ENCODE results near the gene MAPKAPK2. TPM values are rescaled to one million over a fixed set of nuclear protein-coding genes. Genes with fewer than 3 reads are reported as not detected.

MAPKAPK2 gene
- total RNA-seq, 1 donor from 2014 or later, result 51.1 TPM

DNA sequence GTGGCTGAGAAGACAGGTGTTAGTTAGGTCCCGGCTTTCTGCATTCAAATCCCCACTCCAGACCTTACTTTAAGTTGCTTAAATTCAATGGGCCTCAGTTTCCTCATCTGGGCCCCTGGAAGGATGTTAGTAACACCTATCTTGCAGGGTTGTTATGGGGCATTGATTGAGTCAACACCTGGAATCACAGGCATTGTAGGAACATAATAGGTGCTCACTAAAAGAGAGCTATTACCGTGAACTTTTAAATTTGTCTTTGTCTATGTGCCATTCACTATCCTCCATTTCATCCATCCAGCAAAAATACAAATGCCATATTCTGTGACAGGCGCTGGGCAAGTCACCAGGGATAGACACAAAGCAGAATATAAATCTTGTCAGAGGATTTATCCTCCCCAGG, 10.5 kb upstream of the MAPKAPK2 start:
- no peak for DNase-seq (ENCODE audit: extremely low spot score in 2 of 2)
- no peaks in the 10 kb centered on the region for H3K36me3 ChIP-seq
- no peaks in the 10 kb centered on the region for H3K9me3 ChIP-seq
- H3K4me3 ChIP-seq, result no peak overlapping the region
- peaks cover 35% of the 10 kb centered on the region for H3K4me1 ChIP-seq
- TF ChIP-seq POLR2A (IDR thresholded peaks at IDR 0.05), result no peak
- TF ChIP-seq, protein P1, sequence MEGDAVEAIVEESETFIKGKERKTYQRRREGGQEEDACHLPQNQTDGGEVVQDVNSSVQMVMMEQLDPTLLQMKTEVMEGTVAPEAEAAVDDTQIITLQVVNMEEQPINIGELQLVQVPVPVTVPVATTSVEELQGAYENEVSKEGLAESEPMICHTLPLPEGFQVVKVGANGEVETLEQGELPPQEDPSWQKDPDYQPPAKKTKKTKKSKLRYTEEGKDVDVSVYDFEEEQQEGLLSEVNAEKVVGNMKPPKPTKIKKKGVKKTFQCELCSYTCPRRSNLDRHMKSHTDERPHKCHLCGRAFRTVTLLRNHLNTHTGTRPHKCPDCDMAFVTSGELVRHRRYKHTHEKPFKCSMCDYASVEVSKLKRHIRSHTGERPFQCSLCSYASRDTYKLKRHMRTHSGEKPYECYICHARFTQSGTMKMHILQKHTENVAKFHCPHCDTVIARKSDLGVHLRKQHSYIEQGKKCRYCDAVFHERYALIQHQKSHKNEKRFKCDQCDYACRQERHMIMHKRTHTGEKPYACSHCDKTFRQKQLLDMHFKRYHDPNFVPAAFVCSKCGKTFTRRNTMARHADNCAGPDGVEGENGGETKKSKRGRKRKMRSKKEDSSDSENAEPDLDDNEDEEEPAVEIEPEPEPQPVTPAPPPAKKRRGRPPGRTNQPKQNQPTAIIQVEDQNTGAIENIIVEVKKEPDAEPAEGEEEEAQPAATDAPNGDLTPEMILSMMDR (IDR thresholded peaks at IDR 0.05), result no peak
- TF ChIP-seq POLR2AphosphoS5 (IDR thresholded peaks at IDR 0.05; ENCODE audit: insufficient read depth in 1 of 2, low read depth in 1 of 2), result no peak
- H3K27ac ChIP-seq, result peak overlapping the region; percentile 82
- no peaks in the 10 kb centered on the region for H3K27me3 ChIP-seq
- intact Hi-C loops (cut with DNase I), result no loop called here

DNA sequence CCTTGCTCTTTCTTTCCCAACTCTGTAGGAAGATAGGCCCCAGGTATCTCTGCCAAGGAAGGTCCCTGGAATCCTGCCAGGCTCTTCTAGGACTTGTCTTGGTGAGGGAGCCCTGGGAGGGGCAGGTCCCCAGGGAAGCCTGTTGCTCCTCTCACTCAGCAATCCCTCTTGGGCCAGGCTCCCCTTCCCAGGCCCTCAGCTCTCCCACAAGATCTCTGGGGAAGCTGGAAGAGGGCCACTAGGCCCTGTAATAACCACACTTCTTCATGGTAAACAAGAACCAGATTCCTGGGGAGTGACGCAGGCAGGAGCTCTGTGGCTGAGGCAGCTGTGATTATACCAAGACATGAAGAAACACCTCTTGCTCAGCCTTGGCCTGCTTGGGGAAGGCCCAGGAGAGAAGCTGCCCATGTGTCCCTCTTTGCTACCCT, 9.9 kb upstream of the MAPKAPK2 start:
- H3K27me3 ChIP-seq, result no peaks in the 10 kb centered on the region
- peaks cover 35% of the 10 kb centered on the region for H3K4me1 ChIP-seq
- H3K9me3 ChIP-seq, result no peaks in the 10 kb centered on the region
- DNase-seq (ENCODE audit: extremely low spot score in 2 of 2), result peak in 1 of 2 donors; percentile 96
- no peak overlapping the region for H3K4me3 ChIP-seq
- intact Hi-C loops (cut with DNase I), result no loop called here
- TF ChIP-seq POLR2A (IDR thresholded peaks at IDR 0.05), result no peak
- TF ChIP-seq, protein P1 (IDR thresholded peaks at IDR 0.05), result no peak
- TF ChIP-seq POLR2AphosphoS5 (IDR thresholded peaks at IDR 0.05; ENCODE audit: insufficient read depth in 1 of 2, low read depth in 1 of 2), result peak; percentile 76 to 89
- H3K27ac ChIP-seq, result peak overlapping the region; percentile 82
- H3K36me3 ChIP-seq, result no peaks in the 10 kb centered on the region

DNA sequence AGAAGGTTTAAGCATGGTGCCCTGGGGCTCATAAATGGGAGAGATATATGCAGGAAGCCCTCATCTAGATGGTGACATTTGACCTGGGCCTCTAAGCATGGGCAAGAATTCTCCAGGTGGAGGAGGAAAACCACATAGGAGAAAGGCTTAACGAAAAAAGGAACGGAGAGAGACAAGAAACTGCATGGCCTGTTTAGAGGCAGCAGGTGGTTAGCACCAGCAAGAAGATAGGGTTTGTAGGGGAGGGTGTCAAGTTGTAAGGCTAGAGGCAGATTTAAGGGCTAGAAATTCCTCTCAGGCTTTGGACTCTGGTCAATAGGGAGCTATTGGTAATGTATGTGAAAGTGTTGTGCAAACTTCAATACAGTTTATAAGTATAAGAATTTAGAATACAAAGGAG, 8.2 kb upstream of the MAPKAPK2 start:
- H3K36me3 ChIP-seq, result no peaks in the 10 kb centered on the region
- H3K4me3 ChIP-seq, result no peak overlapping the region
- H3K27me3 ChIP-seq, result no peaks in the 10 kb centered on the region
- no peak for DNase-seq (ENCODE audit: extremely low spot score in 2 of 2)
- TF ChIP-seq, protein P1 (IDR thresholded peaks at IDR 0.05), result no peak
- TF ChIP-seq POLR2A (IDR thresholded peaks at IDR 0.05) (no peak), POLR2AphosphoS5 (IDR thresholded peaks at IDR 0.05; ENCODE audit: insufficient read depth in 1 of 2, low read depth in 1 of 2) (no peak)
- no peak overlapping the region for H3K27ac ChIP-seq
- no peaks in the 10 kb centered on the region for H3K9me3 ChIP-seq
- intact Hi-C loops (cut with DNase I), result no loop called here
- H3K4me1 ChIP-seq, result peaks cover 35% of the 10 kb centered on the region

DNA sequence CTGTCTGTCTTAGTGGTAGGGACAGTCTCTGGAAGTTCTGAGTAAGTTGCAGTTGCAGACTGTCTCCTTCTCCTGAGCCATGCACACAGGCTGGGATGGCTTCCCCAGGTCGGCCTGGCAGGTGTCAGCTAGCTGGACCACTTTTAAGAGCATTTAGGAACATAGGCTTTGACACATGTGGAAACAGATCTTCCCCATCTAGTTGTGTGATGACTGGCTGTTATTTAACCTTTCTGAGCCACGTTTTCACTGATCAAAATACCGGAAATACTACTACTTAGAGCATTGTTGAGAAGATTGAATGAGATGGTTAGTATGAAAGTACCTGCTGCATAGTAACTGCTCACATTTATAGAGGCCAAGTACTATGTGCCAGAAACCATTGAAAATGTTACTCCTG, 6.2 kb upstream of the MAPKAPK2 start:
- no peak for DNase-seq (ENCODE audit: extremely low spot score in 2 of 2)
- intact Hi-C loops (cut with DNase I), result no loop called here

DNA sequence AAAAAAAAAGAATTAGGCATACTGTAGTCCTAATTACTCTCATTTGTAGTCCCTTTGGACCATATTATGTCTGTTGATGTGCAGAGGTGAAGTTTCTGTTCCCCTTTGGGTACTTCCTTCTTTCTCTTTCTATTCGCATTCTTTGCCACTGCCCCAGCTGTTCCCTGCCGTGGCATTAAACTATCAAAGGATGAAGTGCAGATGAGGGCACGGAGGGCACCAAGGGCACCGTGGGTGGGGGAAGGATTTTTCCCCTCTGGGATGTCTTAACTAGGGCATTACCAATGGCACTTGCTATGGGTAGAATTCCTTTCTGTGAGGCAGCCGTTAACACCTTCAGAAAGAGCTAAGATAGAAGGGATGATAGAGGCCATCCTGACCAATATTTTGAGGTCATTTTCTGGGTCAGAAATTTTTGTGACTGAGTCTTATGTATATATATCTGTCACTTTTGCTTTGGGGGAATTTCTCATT, 4.9 kb upstream of the MAPKAPK2 start:
- Histone ChIP-seq H3K4me3 (no peak overlapping the region), H3K4me1 (peaks cover 27% of the 10 kb centered on the region), H3K27me3 (no peaks in the 10 kb centered on the region), H3K27ac (no peak overlapping the region), H3K36me3 (no peaks in the 10 kb centered on the region), H3K9me3 (no peaks in the 10 kb centered on the region)
- intact Hi-C loops (cut with DNase I), result no loop called here
- no peak for DNase-seq (ENCODE audit: extremely low spot score in 2 of 2)
- TF ChIP-seq POLR2AphosphoS5 (IDR thresholded peaks at IDR 0.05; ENCODE audit: insufficient read depth in 1 of 2, low read depth in 1 of 2) (no peak), POLR2A (IDR thresholded peaks at IDR 0.05) (no peak)
- TF ChIP-seq, protein P1 (IDR thresholded peaks at IDR 0.05), result no peak

More for the DNA sequence above, 6.2 kb upstream of the MAPKAPK2 start:
- TF ChIP-seq POLR2AphosphoS5 (IDR thresholded peaks at IDR 0.05; ENCODE audit: insufficient read depth in 1 of 2, low read depth in 1 of 2) (no peak), POLR2A (IDR thresholded peaks at IDR 0.05) (no peak)
- TF ChIP-seq, protein P1 (IDR thresholded peaks at IDR 0.05), result no peak
- Histone ChIP-seq H3K36me3 (no peaks in the 10 kb centered on the region), H3K4me3 (no peak overlapping the region), H3K4me1 (peaks cover 29% of the 10 kb centered on the region), H3K27me3 (no peaks in the 10 kb centered on the region), H3K9me3 (no peaks in the 10 kb centered on the region), H3K27ac (no peak overlapping the region)
